CD4-positive, alpha-beta T cell treated with Interleukin-4 for 4 hours (primary cell): Measurements from ENCODE around the gene HTR5A.
"Not testable (repeated sequence)": the region's sequence is repeated elsewhere in the genome, so short reads cannot be mapped to it uniquely, and the experiment has no call there.

Source experiments
- DNase-seq: peaks from one replicate; pipeline ENCODE4 v3.0.0-alpha.2; 2020

The HTR5A gene

GRCh38 chr7:155069992-155070751 is at the start of gene HTR5A:
Gene HTR5A, plus strand, starts transcription at chr7:155070324. Its CDS starts 576 bp downstream, at chr7:155070900.
- DNase-seq: peak; percentile 62

- DNase-seq: no peak
Observed at GRCh38 chr7:155020996-155021395, 49.1 kb upstream of the HTR5A start.

DNA sequence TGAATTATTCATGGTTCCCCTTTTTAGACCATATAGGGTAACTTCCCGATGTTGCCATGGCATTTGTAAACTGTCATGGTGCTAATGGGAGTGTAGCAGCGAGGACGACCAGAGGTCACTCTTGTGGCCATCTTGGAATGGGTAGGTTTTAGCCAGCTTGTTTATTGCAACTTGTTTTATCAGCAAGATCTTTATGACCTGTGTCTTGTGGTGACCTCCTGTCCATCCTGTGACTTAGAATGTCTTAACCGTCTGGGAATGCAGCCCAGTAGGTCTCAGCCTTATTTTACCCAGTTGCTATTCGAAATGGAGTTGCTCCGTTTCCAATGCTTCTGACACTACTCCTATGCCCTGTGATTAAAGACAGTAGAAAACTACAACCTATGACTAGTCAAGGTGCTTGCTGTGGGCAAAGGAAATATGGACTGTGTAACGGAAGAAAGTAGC is 48.4 kb upstream of the HTR5A start:
- no peak for DNase-seq

GRCh38 chr7:155027879-155028278 is 42.2 kb upstream of the HTR5A start:
- DNase-seq: no peak

DNA sequence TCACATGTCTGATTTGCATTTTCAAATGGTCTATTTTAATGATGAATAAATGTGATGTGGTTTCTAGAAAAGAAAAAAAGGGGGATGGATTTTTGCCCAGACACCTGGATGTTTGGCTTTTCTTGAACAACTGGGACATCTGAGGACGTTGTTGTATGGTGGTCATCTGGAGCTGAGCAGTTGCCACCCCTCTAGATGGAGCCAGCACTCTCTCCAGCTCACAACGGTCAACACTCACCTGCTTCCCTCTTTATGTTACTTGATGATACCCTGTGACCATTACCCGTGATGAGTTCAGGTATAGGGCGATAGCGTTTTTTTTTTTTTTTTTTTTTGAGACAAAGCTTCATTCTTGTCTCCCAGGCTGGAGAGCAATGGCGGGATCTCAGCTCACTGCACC is 37.1 kb upstream of the HTR5A start:
- no peak for DNase-seq

- not testable (repeated sequence) for DNase-seq
Observed at GRCh38 chr7:155034495-155034894, 35.6 kb upstream of the HTR5A start.

- no peak for DNase-seq
Observed at GRCh38 chr7:155038335-155038734, 31.8 kb upstream of the HTR5A start.

DNA sequence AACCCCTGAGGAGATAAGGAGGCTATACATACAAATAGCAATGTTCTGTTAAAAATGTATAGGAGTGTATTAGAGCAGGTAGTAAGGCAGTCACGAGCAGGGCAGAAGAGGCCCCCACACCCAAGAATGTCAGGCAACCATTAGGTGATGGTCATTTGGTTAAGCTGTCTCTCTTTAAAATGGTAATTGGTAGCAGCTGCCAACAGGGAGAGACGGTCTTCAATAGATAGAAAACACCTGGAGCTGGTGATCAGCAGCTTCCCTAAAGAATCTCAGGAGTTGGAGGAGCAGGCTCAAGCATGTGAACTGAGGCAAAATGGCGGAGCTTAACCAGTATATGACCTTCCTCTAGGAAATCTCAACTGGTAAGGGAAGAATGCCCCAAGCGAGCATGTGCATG is 26.4 kb upstream of the HTR5A start:
- no peak for DNase-seq

- no peak for DNase-seq
Observed at GRCh38 chr7:155048006-155048405, 22.1 kb upstream of the HTR5A start.

- DNase-seq: no peak
Observed at GRCh38 chr7:155051355-155051754, 18.8 kb upstream of the HTR5A start.

GRCh38 chr7:155053002-155053401 is 17.1 kb upstream of the HTR5A start:
- no peak for DNase-seq

DNA sequence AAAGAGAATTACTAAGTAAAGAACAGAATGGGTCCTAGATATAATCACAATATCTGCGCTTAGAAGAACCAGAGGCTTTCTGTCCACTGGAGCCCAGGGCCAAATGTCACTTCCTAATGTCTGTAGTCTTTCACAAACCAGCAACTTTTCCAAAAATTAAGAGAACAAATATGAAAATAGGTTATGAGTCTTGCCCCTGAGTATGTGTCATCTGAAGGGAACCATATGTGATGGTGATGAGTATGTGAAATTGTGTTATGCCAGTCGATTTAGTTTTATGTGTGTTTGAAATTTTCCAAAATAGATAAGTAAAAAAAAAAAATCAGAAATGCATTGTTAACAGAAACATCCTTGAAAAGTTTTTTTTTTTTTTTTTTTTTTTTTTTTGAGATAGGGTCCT is 15.4 kb upstream of the HTR5A start:
- DNase-seq: no peak

- no peak for DNase-seq
Observed at GRCh38 chr7:155057076-155057475, 13.0 kb upstream of the HTR5A start.

GRCh38 chr7:155058896-155059295 is 11.2 kb upstream of the HTR5A start:
- no peak for DNase-seq

DNA sequence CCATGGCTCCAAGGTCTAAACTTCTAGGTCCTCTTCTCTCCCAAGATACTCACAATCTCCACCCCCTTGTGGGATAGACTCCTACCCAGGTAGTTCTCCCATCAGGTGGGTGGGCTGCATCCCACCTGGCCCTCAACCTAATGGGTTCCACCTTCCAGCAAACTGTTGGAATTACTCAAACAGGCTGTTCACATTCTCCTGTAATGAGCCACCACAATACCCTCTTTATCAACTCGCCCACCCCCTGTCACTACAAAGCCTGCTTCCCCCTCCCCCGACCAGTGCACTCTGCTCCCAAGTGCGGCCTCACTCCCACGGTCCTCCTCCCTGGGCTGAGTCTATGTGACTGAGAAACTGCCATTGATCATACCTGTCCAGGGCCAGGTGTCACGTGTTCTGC is 10.4 kb upstream of the HTR5A start:
- no peak for DNase-seq

DNA sequence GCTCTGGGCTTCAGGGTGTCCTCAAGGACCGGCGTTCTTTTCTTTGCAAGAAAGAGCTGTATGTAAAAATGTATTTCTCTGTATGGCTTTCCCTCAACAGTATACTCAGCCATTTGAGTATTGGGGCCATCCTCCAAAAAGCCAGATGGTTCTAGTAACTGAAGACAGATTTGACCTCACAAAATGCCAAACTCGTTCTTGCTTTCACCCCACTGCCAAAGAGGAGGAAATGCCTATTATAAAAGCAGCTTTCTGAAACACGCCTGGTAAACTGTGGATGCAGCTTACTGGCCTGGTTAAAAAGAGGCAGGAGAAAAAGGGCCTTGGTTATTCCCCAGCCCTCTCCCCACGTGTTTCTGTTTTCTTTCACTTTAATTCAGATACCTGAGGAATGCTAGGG is 7.7 kb upstream of the HTR5A start:
- DNase-seq: no peak

GRCh38 chr7:155064186-155064585 is 5.9 kb upstream of the HTR5A start:
- DNase-seq: no peak

DNA sequence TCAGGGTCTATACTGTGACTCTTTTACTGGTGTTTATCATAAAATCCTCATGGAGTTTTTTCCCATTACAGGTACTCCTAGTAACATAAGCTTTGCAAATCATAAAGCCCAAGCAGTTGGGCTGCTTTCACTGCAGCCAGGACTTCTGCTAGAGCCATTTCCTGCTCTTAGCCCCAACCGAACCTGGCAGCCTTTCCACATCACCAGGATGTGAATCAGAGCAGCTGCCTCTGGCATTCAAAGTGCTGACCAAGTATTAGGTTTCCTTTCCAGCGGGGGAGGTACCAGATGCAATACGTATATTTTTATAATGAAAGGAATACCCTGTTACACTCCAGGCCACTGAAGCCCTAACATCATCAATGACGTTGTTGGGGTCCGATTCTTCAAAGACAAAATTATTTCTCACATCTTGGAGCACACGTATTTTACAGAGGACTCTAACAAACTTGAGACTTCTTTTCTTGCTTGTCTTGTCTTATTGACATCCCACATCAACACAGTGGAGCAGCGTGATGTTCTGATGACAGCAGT is 3.6 kb upstream of the HTR5A start:
- DNase-seq: no peak

DNA sequence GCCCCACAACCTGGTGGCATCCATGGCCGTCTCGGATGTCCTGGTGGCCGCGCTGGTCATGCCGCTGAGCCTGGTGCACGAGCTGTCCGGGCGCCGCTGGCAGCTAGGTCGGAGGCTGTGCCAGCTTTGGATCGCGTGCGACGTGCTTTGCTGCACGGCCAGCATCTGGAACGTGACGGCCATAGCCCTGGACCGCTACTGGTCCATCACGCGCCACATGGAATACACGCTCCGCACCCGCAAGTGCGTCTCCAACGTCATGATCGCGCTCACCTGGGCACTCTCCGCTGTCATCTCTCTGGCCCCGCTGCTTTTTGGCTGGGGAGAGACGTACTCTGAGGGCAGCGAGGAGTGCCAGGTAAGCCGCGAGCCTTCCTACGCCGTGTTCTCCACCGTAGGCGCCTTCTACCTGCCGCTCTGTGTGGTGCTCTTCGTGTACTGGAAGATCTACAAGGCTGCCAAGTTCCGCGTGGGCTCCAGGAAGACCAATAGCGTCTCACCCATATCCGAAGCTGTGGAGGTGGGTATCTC is 1.1 kb downstream of the HTR5A start:
- DNase-seq: no peak

GRCh38 chr7:155071916-155072571 is 1.9 kb downstream of the HTR5A start:
- no peak for DNase-seq

DNA sequence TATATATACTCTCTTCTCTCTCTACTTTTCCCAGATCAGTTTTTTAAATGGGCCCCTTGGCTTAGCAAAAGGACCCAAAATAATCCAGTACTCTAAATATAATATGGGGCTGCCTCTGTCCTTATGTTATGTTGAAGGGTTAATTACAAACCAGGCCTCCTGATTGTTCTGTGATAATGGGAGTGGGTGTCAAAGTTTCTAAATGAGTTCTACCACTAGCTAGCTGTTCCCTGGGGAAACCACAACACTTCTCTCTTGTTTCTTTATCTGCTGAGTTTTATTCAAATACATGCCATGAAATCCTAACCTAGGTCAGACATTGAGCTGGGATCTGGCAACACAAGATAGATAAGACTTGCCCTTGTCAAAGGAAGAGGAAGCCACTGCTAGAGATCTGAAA is 3.8 kb downstream of the HTR5A start:
- no peak for DNase-seq

- DNase-seq: no peak
Observed at GRCh38 chr7:155084021-155084420, 13.9 kb downstream of the HTR5A start.

GRCh38 chr7:155084969-155085368 is 14.8 kb downstream of the HTR5A start:
- DNase-seq: no peak

GRCh38 chr7:155090684-155091083 is 20.6 kb downstream of the HTR5A start:
- DNase-seq: no peak
